GM23338 (cell line): Measurements from ENCODE around the gene COL25A1.

Experiments
- CREB1 ChIP-seq: fragments of 250-450 bp; sonication (Bioruptor Pico); IDR thresholded peaks from 2 replicates; pipeline ENCODE4 v1.5.0; 2020; ENCODE audit warnings: low read depth, mild to moderate bottlenecking, moderate library complexity
- CTCF ChIP-seq, 2 experiments: fragments of 200-600 bp in 1 of 2; sonication (generic) in 1 of 2; conservative IDR thresholded peaks; 2 replicates each; pipeline versions ENCODE4 v1.5.1 to v1.6.1; 2016 to 2017; ENCODE audit warnings: antibody characterized with exemption in 2 of 2, low read depth in 2 of 2, mild to moderate bottlenecking in 2 of 2, moderate library complexity in 1 of 2
- ETS1 ChIP-seq: IDR thresholded peaks from 2 replicates; pipeline ENCODE4 v1.6.1; 2016; ENCODE audit warnings: antibody characterized with exemption
- EZH2 ChIP-seq: fragments of 200-600 bp; sonication (generic); IDR thresholded peaks from one replicate; pipeline ENCODE4 v1.8.0; 2017; ENCODE audit warnings: antibody characterized with exemption, mild to moderate bottlenecking, low read depth; ENCODE audit not compliant: unreplicated experiment
- EZH2phosphoT487 ChIP-seq: fragments of 200-600 bp; sonication (generic); IDR thresholded peaks from one replicate; pipeline ENCODE4 v1.8.1; 2018; ENCODE audit warnings: antibody characterized with exemption; ENCODE audit not compliant: unreplicated experiment
- JUNB ChIP-seq: IDR thresholded peaks from one replicate; pipeline ENCODE4 v1.6.1; 2016; ENCODE audit warnings: antibody characterized with exemption; ENCODE audit not compliant: unreplicated experiment
- NANOG ChIP-seq: IDR thresholded peaks from 2 replicates; pipeline ENCODE4 v1.6.1; 2016; ENCODE audit warnings: antibody characterized with exemption, borderline replicate concordance
- POLR2AphosphoS5 ChIP-seq: IDR thresholded peaks from 2 replicates; pipeline ENCODE4 v1.6.1; 2016; ENCODE audit warnings: antibody characterized with exemption, low read depth
- REST ChIP-seq: IDR thresholded peaks from one replicate; pipeline ENCODE4 v1.6.1; 2018; ENCODE audit warnings: antibody characterized with exemption; ENCODE audit not compliant: unreplicated experiment
- STAT1 ChIP-seq: IDR thresholded peaks from one replicate; pipeline ENCODE4 v1.6.1; 2016; ENCODE audit warnings: antibody characterized with exemption; ENCODE audit not compliant: unreplicated experiment
- ZNF114 ChIP-seq: fragments of 250-450 bp; sonication (Bioruptor Pico); IDR thresholded peaks from 2 replicates; pipeline ENCODE4 v1.5.0; 2020; ENCODE audit warnings: mild to moderate bottlenecking, moderate library complexity
- ZNF331 ChIP-seq: fragments of 250-450 bp; sonication (Bioruptor Pico); IDR thresholded peaks from 2 replicates; pipeline ENCODE4 v1.5.0; 2020; ENCODE audit warnings: low read depth, mild to moderate bottlenecking, moderate library complexity
- ZNF462 ChIP-seq: fragments of 250-450 bp; sonication (Bioruptor Pico); IDR thresholded peaks from 2 replicates; pipeline ENCODE4 v1.5.0; 2020; ENCODE audit warnings: mild to moderate bottlenecking, moderate library complexity

GRCh38 chr4:109015413-109015810, 287.0 kb downstream of the COL25A1 start:
- TF ChIP-seq CTCF (conservative IDR thresholded peaks at IDR 0.05; ENCODE audit: low read depth in 2 of 2): no peak
- TF ChIP-seq CREB1: no peak
- no peak for TF ChIP-seq POLR2AphosphoS5
- TF ChIP-seq JUNB: no peak
- TF ChIP-seq REST: no peak
- TF ChIP-seq EZH2phosphoT487: no peak
- TF ChIP-seq EZH2: no peak
- no peak for TF ChIP-seq ETS1
- no peak for TF ChIP-seq NANOG
- no peak for TF ChIP-seq ZNF331 (CRISPR knock-in tag)
- TF ChIP-seq STAT1: no peak
- TF ChIP-seq ZNF114 (CRISPR knock-in tag): no peak
- TF ChIP-seq ZNF462 (CRISPR knock-in tag): no peak
